Lower lobe of right lung (tissue), 2 donors: ENCODE results near the gene XRCC1. TPM values are rescaled to one million over a fixed set of nuclear protein-coding genes. Genes with fewer than 3 reads are reported as not detected.
"Not testable (repeated sequence)": the region's sequence is repeated elsewhere in the genome, so short reads cannot be mapped to it uniquely, and the experiment has no call there.

Source experiments
- ATAC-seq, 2 donors: fragments of 200-7000 bp; cut with Tn5 transposase; one replicate each; pipeline ENCODE4 v1.9.1; 2020 to 2022; ENCODE audit warnings: mild to moderate bottlenecking in 2 of 2, moderate library complexity in 2 of 2
- DNase-seq: peaks from one replicate; pipeline ENCODE4 v3.0.0-alpha.2; 2020
- H3K27ac ChIP-seq: fragments of 200-600 bp; one replicate; pipeline ENCODE4 v1.8.0; 2022
- H3K27me3 ChIP-seq: fragments of 200-600 bp; one replicate; pipeline ENCODE4 v1.8.0; 2022; ENCODE audit warnings: low read depth
- H3K36me3 ChIP-seq: fragments of 200-600 bp; one replicate; pipeline ENCODE4 v1.8.0; 2022; ENCODE audit warnings: mild to moderate bottlenecking
- H3K4me1 ChIP-seq: fragments of 200-600 bp; one replicate; pipeline ENCODE4 v1.8.0; 2022
- H3K4me3 ChIP-seq: fragments of 200-600 bp; one replicate; pipeline ENCODE4 v1.8.0; 2022; ENCODE audit warnings: mild to moderate bottlenecking
- H3K9me3 ChIP-seq: fragments of 200-600 bp; one replicate; pipeline ENCODE4 v1.8.0; 2022
- CTCF ChIP-seq: fragments of 200-600 bp; IDR thresholded peaks from one replicate; pipeline ENCODE4 v1.8.0; 2022; ENCODE audit warnings: antibody characterized with exemption, mild to moderate bottlenecking
- intact Hi-C: fragments of 100-400 bp; cut with DNase I; formaldehyde crosslinking; loops from one replicate; pipeline ENCODE4 v1.11.0; 2022
- total RNA-seq: library from RNA; stranded (reverse); fragmentation: NEBNext Ultra II Directional; extraction: Animal tissue kit (Norgen Biotek cat#: 25700); gene quantifications from one replicate; pipeline ENCODE4 v1.2.1, GENCODE V29; 2021
- donor health status: DM: no; HTN: yes; CAD: no; lungs with severe emphysema.

XRCC1 gene
- total RNA-seq, 1 donor from 2014 or later = 26.9 TPM

GRCh38 chr19:43527860-43528622, 47.3 kb downstream of the XRCC1 start:
- ATAC-seq (peak in 1 of 2 donors; percentile 59), DNase-seq (no peak)
- Histone ChIP-seq H3K9me3 (no peaks in the 10 kb centered on the region), H3K4me3 (peak overlapping the region; percentile 72), H3K27ac (peak overlapping the region; percentile 82), H3K4me1 (peaks cover 43% of the 10 kb centered on the region), H3K27me3 (no peaks in the 10 kb centered on the region), H3K36me3 (no peaks in the 10 kb centered on the region)
- intact Hi-C loops = no loop called here
- TF ChIP-seq CTCF = no peak

GRCh38 chr19:43526884-43527859, 48.2 kb downstream of the XRCC1 start, which contains the start of gene ETHE1:
Gene ETHE1 (minus strand): TSS chr19:43527201. CDS start chr19:43527177, 24 bp downstream.
- ATAC-seq = peak; percentile 93 to 94
- peak; percentile 90 for DNase-seq
- intact Hi-C loops = no loop called here
- H3K9me3 ChIP-seq = no peaks in the 10 kb centered on the region
- no peaks in the 10 kb centered on the region for H3K27me3 ChIP-seq
- no peak for TF ChIP-seq CTCF
- H3K4me3 ChIP-seq = peak within 1 kb of the TSS; percentile 72
- H3K27ac ChIP-seq = peak within 1 kb of the TSS; percentile 82
- H3K4me1 ChIP-seq = peaks cover 37% of the 10 kb centered on the region
- H3K36me3 ChIP-seq = no peaks in the 10 kb centered on the region

- DNase-seq (peak; percentile 53), ATAC-seq (peak; percentile 41 to 51)
- no peak for TF ChIP-seq CTCF
- Histone ChIP-seq H3K4me1 (peaks cover 31% of the 10 kb centered on the region), H3K36me3 (no peaks in the 10 kb centered on the region), H3K27ac (peak overlapping the region; percentile 82), H3K27me3 (no peaks in the 10 kb centered on the region), H3K4me3 (peak overlapping the region; percentile 72), H3K9me3 (no peaks in the 10 kb centered on the region)
- intact Hi-C loops = no loop called here
Measured at GRCh38 chr19:43525836-43526771, 49.2 kb downstream of the XRCC1 start.

- Histone ChIP-seq H3K27me3 (no peaks in the 10 kb centered on the region), H3K4me1 (peaks cover 31% of the 10 kb centered on the region), H3K9me3 (no peaks in the 10 kb centered on the region), H3K27ac (peak overlapping the region; percentile 82), H3K36me3 (no peaks in the 10 kb centered on the region), H3K4me3 (peak overlapping the region; percentile 72)
- intact Hi-C loops = no loop called here
- DNase-seq (peak; percentile 76), ATAC-seq (peak; percentile 67 to 75)
- TF ChIP-seq CTCF = no peak
Measured at GRCh38 chr19:43524922-43525835, 50.1 kb downstream of the XRCC1 start.

GRCh38 chr19:43523696-43524095, 51.6 kb downstream of the XRCC1 start:
- H3K36me3 ChIP-seq, H3K27me3 ChIP-seq, H3K27ac ChIP-seq, DNase-seq, intact Hi-C loops, ATAC-seq, H3K4me3 ChIP-seq, H3K9me3 ChIP-seq: not testable (repeated sequence)
- H3K4me1 ChIP-seq = peaks cover 42% of the 10 kb centered on the region
